ENCODE results near the gene TBC1D22A. TPM values are rescaled to one million over a fixed set of nuclear protein-coding genes. Genes with fewer than 3 reads are reported as not detected.

The TBC1D22A gene
- total RNA-seq, 1 donor from 2014 or later = 14.0 TPM

- intact Hi-C loops (cut with DNase I) = no loop called here
- DNase-seq (no peak), ATAC-seq (ENCODE audit: poor library complexity) (no peak)
Observed at GRCh38 chr22:47155912-47156311, 393.5 kb downstream of the TBC1D22A start.

DNA sequence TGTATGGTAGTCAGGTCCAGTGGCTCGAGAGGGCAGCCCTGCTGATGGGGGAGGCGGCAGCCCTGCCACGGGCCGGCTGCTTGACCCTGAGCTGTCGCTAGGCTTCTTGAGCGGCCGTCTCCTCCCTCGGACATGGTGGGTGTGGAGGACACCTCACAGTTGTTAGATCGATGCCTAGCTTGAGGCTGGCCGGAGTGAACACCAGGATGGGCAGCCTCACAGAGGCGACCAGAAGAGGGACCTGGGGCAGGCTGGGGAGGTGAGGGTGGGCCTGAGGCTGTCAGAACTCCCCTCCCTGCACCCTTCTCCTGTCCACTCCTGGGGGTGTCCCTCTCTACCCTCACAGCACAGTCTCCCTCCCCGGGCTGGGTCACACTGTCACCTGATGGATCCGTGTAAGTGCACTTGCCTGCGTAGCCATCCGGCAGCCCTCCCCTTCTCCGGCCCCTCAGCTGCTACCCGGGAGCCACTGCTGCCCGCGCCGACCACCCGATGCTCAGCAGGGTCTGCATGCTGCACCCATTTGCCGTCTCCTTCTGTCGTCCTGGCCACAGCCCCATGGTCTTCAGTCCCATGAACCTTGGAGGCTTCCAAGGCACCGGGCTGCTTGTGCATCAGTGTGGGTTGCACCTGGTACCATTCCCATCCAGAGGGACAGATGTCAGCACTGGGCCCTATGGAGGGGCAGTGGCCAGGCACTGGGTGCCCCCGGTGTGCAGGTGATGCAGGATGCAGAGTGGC, 394.1 kb downstream of the TBC1D22A start:
- intact Hi-C loops (cut with DNase I) = no loop called here
- DNase-seq (no peak), ATAC-seq (ENCODE audit: poor library complexity) (no peak)

DNA sequence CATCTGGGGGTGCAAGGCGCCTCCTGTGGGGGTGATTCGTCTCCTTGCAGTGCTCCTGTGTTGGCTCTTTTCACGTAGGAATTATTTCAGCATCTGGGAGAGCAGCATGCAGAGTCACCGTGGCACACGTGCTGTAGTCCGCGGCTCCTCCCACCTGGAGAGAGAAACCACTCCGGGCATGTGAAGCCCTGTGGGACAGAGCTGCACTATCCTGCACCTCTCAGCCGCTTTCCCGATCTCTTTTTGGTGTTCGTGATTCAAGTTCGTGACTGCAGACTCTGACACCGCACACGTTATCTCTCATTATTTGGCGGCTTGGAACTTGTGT, 394.6 kb downstream of the TBC1D22A start:
- ATAC-seq (ENCODE audit: poor library complexity) (no peak), DNase-seq (peak; percentile 28)
- intact Hi-C loops (cut with DNase I) = no loop called here

- intact Hi-C loops (cut with DNase I) = no loop called here
- DNase-seq (peak; percentile 30), ATAC-seq (ENCODE audit: poor library complexity) (no peak)
Observed at GRCh38 chr22:47157486-47158270, 395.2 kb downstream of the TBC1D22A start.

DNA sequence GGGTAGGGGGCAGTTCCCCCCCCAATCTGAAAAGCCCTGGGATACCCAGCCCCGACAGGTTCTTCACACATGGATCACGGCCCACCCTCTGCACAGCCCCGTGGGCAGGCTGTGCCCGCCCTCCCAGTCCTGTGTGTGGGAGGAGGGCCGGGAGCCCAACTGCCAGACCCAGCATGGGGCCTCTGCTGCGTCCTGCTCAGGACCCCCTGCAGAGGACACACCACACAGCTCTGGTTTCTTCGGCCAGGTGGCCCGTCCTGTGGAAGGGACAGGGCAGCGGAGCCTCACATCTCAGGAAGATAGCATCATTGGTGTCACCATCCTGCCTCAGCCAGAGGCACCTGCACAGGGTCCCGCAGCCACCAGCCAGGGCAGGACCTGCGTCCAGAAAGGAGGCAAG, 396.0 kb downstream of the TBC1D22A start:
- intact Hi-C loops (cut with DNase I) = no loop called here
- ATAC-seq (ENCODE audit: poor library complexity) (no peak), DNase-seq (peak; percentile 13)

DNA sequence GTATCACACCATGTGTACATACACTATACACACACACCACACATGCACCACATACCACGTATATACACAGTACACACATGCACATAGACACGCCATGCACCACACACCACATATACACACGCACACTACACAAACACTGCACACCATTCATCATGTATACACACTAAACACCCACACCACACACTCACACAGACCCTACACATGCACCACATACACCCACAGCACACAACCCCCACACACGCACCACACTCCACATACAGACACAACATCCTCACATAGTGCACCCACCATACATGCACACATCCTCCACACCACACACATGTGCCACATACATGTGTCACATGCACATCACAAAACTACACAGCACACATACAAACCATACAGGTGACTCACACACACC, 397.1 kb downstream of the TBC1D22A start:
- ATAC-seq (ENCODE audit: poor library complexity) (no peak), DNase-seq (no peak)
- intact Hi-C loops (cut with DNase I) = no loop called here

DNA sequence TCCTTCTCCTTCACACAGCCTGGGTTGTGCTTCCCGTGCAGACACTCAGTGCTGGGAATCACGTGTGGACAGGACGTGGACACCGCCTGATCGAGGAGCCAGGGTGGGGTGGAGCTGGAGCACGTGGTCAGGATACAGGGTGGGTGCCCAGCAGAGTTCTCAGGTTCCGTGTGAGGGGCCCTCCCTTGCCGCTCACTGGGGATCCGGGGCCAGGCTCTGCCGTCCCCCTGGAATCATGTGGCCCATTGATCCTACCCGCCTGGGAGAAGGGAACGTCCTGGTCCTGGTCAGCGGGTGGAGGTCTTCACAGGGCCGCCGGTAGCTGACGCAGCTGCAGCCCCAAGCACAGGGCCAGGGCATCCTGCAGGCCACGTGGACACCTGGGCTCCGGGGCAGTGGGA, 397.7 kb downstream of the TBC1D22A start:
- intact Hi-C loops (cut with DNase I) = no loop called here
- no peak for ATAC-seq (ENCODE audit: poor library complexity)
- peak; percentile 36 for DNase-seq

DNA sequence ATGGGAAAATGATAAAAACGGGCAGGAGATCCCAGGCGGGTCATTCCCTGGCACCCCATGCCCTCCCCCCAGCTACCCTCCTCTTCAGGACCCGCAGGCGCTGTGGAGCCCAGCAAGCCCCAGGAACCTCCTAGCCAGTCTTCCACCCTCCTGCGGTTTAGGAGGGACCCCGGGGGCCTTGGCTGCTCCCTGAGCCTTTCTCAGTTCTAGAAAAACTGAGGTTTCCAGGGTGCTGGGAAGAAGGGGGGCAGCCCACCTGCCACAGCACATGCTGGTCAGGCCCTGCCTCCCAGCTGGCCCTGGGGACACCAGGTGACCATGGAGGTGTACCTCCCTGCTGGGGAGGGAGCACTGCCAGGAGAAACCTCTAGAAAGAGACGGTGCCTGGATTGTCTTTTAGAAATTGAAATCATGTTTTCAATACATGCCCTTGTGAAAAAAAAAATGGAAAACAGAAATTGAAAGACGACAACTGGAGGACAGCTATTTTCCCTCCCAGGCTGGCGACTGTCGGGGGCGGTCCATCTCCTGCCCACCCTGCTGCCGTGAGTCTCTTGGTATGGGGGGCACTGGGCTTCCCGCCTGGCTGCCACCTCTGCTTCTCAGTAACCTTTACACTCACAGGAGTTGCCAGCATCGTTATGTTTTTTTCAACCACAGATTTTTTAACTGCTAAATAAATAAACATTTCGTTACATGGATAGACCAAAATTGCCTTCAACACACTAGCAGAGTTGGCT, 398.5 kb downstream of the TBC1D22A start:
- peak; percentile 10 for DNase-seq
- intact Hi-C loops (cut with DNase I) = no loop called here
- ATAC-seq (ENCODE audit: poor library complexity) = no peak

DNA sequence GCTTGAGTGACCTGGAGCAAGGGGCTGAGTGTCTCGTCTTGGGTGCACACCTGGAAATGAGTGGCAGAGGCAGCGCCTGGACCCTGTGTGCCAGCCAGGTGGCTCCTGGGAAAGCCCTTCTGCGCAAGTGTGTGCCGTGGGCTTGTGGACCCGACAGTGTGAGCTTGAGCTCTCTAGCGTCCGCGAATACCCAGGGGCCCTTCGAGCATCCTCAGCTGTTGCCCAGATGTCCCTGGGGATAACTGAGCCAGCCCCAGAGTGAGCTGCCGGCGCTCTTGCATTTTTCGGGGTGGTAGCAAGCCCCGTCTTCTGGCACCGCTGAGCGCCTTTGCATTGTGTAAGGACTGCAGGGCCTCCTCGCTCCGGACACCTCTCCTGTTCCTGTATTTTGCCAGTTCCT, 399.2 kb downstream of the TBC1D22A start:
- ATAC-seq (ENCODE audit: poor library complexity) = no peak
- DNase-seq = peak; percentile 26
- intact Hi-C loops (cut with DNase I) = no loop called here

DNA sequence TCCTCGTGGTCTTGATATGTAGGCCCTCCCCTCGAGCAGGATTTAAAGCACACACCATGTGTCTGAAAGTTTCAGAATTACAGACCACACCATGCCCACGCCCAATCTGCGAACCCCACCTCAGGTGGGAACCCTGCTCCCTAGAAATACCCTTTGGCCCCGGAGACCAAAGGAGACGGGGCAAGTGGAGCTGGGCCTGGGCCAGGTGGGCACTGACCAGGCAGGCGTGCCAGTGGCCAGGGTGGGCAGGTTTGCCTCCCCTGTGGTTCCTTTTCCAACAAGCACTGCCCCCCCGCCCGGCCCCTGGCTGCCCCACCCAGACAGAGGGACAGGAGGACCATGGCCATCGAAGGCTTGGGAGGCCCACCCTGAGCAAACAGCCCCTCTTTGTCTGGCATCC, 400.4 kb downstream of the TBC1D22A start:
- ATAC-seq (ENCODE audit: poor library complexity) = no peak
- intact Hi-C loops (cut with DNase I) = no loop called here
- peak; percentile 35 for DNase-seq

DNA sequence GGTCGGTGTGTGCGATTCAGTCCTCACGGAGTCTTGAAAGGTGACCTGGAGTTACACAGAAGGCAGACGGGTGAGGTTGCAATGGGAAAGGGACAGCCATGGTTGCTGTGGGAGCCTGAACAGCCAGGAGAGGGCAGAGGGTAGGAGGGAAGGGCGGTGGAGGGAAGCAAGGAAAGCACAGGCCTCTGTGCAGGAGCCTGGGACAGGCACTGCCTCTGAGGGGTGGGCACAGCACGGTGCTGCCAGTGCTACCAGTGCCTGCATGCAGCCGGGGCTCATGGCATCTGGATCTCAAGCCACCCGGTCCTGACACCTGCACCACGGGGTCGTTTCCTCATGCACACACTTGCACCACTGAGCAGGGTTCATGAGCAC, 401.0 kb downstream of the TBC1D22A start:
- intact Hi-C loops (cut with DNase I) = no loop called here
- no peak for DNase-seq
- ATAC-seq (ENCODE audit: poor library complexity) = no peak

GRCh38 chr22:47163856-47164513, 401.5 kb downstream of the TBC1D22A start:
- DNase-seq (peak; percentile 46), ATAC-seq (ENCODE audit: poor library complexity) (no peak)
- intact Hi-C loops (cut with DNase I) = no loop called here

- no peak for ATAC-seq (ENCODE audit: poor library complexity)
- DNase-seq = peak; percentile 33
- intact Hi-C loops (cut with DNase I) = no loop called here
Observed at GRCh38 chr22:47164514-47165337, 402.3 kb downstream of the TBC1D22A start.

DNA sequence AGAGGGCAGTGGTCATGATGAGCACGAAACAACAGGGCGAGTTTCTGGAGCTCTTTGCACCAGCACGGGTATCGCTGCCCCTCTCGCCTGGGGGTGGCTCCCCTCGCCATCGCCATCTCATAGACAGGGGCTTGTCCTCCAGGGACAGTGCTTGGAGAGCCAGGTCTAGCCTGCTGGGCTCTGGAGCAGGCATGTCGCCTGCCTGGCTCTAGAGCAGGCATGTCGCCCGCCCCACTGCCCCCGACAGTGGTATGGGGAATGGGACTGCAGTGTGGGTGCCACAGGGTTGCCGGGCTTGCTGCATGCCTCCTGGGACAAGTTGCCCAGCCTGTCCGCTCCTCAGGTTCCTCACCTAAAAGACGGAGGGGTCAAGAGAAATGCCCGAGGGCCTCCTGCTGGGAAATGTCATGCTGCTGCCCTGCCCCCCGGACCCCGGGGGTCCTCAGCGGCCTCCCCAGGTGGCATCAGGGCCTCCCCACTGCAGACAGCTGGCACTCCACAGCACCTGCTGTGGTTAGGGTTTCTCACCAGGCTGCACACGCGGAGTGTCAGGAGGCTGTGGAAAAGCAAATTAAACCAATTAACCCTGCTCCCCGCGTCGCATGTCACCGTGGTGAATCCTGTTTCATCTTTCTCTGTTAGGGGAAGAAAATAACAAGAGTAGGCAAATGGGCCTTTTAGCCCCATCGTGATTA, 403.0 kb downstream of the TBC1D22A start:
- intact Hi-C loops (cut with DNase I) = no loop called here
- no peak for ATAC-seq (ENCODE audit: poor library complexity)
- DNase-seq = peak; percentile 18

GRCh38 chr22:47166033-47166404, 403.6 kb downstream of the TBC1D22A start:
- intact Hi-C loops (cut with DNase I) = no loop called here
- ATAC-seq (ENCODE audit: poor library complexity) (no peak), DNase-seq (peak; percentile 8)

- intact Hi-C loops (cut with DNase I) = no loop called here
- peak; percentile 17 for DNase-seq
Observed at GRCh38 chr22:47166446-47167016, 404.1 kb downstream of the TBC1D22A start.

DNA sequence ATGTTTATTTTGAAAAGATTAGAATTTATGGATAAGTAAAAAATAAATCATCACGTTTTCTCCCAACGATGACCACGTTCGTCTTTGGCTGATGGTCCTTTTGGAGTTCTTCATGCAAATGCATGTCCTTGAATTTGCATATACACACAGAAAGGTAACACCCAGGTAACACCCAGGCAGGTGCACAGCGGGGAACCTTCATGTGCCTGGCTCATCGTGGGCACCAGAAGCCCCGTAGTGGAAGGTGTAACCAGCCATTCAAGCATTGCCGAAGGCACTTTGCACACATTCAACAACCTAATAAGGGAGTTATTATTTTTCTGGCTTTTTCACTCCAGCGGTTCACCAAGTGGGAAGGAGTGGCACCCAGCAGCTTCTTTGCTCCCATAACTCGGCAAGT, 404.6 kb downstream of the TBC1D22A start:
- DNase-seq (peak; percentile 1), ATAC-seq (ENCODE audit: poor library complexity) (no peak)
- intact Hi-C loops (cut with DNase I) = no loop called here

More at GRCh38 chr22:47166446-47167016, 404.1 kb downstream of the TBC1D22A start:
- no peak for ATAC-seq (ENCODE audit: poor library complexity)
